Measurements from ENCODE around the gene ELMO1. TPM values are rescaled to one million over a fixed set of nuclear protein-coding genes. Genes with fewer than 3 reads are reported as not detected.

Gene ELMO1
- total and polyA plus RNA-seq, 4 donors: 6.7 to 51.5 (median 14.8) TPM

- no peak for DNase-seq (ENCODE audit: low spot score)
- TF ChIP-seq RAD21 (IDR thresholded peaks at IDR 0.05): no peak
- no peak for TF ChIP-seq JUND (IDR thresholded peaks at IDR 0.05)
- no peak for TF ChIP-seq HNF4A (conservative IDR thresholded peaks at IDR 0.05)
- TF ChIP-seq TAF1 (conservative IDR thresholded peaks at IDR 0.05): no peak
- TF ChIP-seq CTCF (IDR thresholded peaks at IDR 0.05; ENCODE audit: low read depth, low read length, missing input control): no peak
- no peak for TF ChIP-seq ZBTB33 (IDR thresholded peaks at IDR 0.05)
- TF ChIP-seq YY1 (IDR thresholded peaks at IDR 0.05): no peak
- no peak for TF ChIP-seq FOXA2 (IDR thresholded peaks at IDR 0.05)
- TF ChIP-seq NR2F2 (IDR thresholded peaks at IDR 0.05): no peak
- no peak for TF ChIP-seq REST (IDR thresholded peaks at IDR 0.05)
- no peak for TF ChIP-seq FOXA1 (IDR thresholded peaks at IDR 0.05)
- TF ChIP-seq ATF3 (IDR thresholded peaks at IDR 0.05): no peak
- TF ChIP-seq SP1 (IDR thresholded peaks at IDR 0.05): no peak
- TF ChIP-seq EGR1 (IDR thresholded peaks at IDR 0.05; ENCODE audit: low read depth in 2 of 2): no peak
- H3K27me3 ChIP-seq (ENCODE audit: control insufficient read depth in 4 of 4, insufficient read depth in 4 of 4, low read length in 3 of 4): no peaks in the 10 kb centered on the region
- peaks cover 0 to 8% (median 3%) of the 10 kb centered on the region in 4 donors for H3K4me1 ChIP-seq (ENCODE audit: control insufficient read depth in 4 of 4, insufficient read depth in 4 of 4, low read length in 3 of 4)
- no peaks in the 10 kb centered on the region for H3K9me3 ChIP-seq (ENCODE audit: control insufficient read depth in 4 of 4, low read length in 3 of 4)
- H3K4me3 ChIP-seq (ENCODE audit: low read depth in 1 of 3, low read length in 3 of 3): no peak overlapping the region
- H3K9ac ChIP-seq (ENCODE audit: low read depth in 1 of 2, low read length in 2 of 2): no peak overlapping the region
- H3K36me3 ChIP-seq (ENCODE audit: control insufficient read depth in 4 of 4, insufficient read depth in 3 of 4, low read depth in 1 of 4, low read length in 3 of 4): peaks cover 0 to 15% (median 6%) of the 10 kb centered on the region in 4 donors
- 91% methylated on average over 4 of the region's 4 CpGs for WGBS
- no peak overlapping the region for H3K27ac ChIP-seq (ENCODE audit: low read depth in 1 of 2, low read length in 2 of 2)
Observed at GRCh38 chr7:37007268-37007667, 441.4 kb downstream of the ELMO1 start.

- DNase-seq (ENCODE audit: low spot score): no peak
- no peak overlapping the region for H3K9ac ChIP-seq (ENCODE audit: low read depth in 1 of 2, low read length in 2 of 2)
- no peaks in the 10 kb centered on the region for H3K9me3 ChIP-seq (ENCODE audit: control insufficient read depth in 4 of 4, low read length in 3 of 4)
- H3K36me3 ChIP-seq (ENCODE audit: control insufficient read depth in 4 of 4, insufficient read depth in 3 of 4, low read depth in 1 of 4, low read length in 3 of 4): peaks cover 0 to 11% (median 5%) of the 10 kb centered on the region in 4 donors
- H3K27ac ChIP-seq (ENCODE audit: low read depth in 1 of 2, low read length in 2 of 2): no peak overlapping the region
- H3K27me3 ChIP-seq (ENCODE audit: control insufficient read depth in 4 of 4, insufficient read depth in 4 of 4, low read length in 3 of 4): no peaks in the 10 kb centered on the region
- 91% methylated on average over 2 of the region's 2 CpGs for WGBS
- H3K4me3 ChIP-seq (ENCODE audit: low read depth in 1 of 3, low read length in 3 of 3): no peak overlapping the region
- peaks cover 0 to 8% (median 3%) of the 10 kb centered on the region in 4 donors for H3K4me1 ChIP-seq (ENCODE audit: control insufficient read depth in 4 of 4, insufficient read depth in 4 of 4, low read length in 3 of 4)
- no peak for TF ChIP-seq YY1 (IDR thresholded peaks at IDR 0.05)
- TF ChIP-seq FOXA1 (IDR thresholded peaks at IDR 0.05): no peak
- TF ChIP-seq JUND (IDR thresholded peaks at IDR 0.05): no peak
- no peak for TF ChIP-seq SP1 (IDR thresholded peaks at IDR 0.05)
- TF ChIP-seq HNF4G (IDR thresholded peaks at IDR 0.05): no peak
- no peak for TF ChIP-seq FOXA2 (IDR thresholded peaks at IDR 0.05)
- no peak for TF ChIP-seq NR2F2 (IDR thresholded peaks at IDR 0.05)
- TF ChIP-seq HNF4A (conservative IDR thresholded peaks at IDR 0.05): no peak
- TF ChIP-seq RXRA (IDR thresholded peaks at IDR 0.05): no peak
- no peak for TF ChIP-seq ATF3 (IDR thresholded peaks at IDR 0.05)
- no peak for TF ChIP-seq RAD21 (IDR thresholded peaks at IDR 0.05)
- TF ChIP-seq ZBTB33 (IDR thresholded peaks at IDR 0.05): no peak
- TF ChIP-seq GABPA (IDR thresholded peaks at IDR 0.05 in 1 of 2, conservative IDR thresholded peaks at IDR 0.05 in 1 of 2): no peak
- no peak for TF ChIP-seq EGR1 (IDR thresholded peaks at IDR 0.05; ENCODE audit: low read depth in 2 of 2)
- TF ChIP-seq REST (IDR thresholded peaks at IDR 0.05): no peak
Observed at GRCh38 chr7:37006764-37007163, 441.9 kb downstream of the ELMO1 start.

Measured in liver (tissue), 9 donors.